Activated naive CD4-positive, alpha-beta T cell treated with Interleukin-2 at 50 U/mL for 16 hours (primary cell): ENCODE results near the gene RSPH9.

Source experiments
- DNase-seq: peaks from one replicate; pipeline ENCODE4 v3.0.0-alpha.2; 2020

Gene RSPH9

DNA sequence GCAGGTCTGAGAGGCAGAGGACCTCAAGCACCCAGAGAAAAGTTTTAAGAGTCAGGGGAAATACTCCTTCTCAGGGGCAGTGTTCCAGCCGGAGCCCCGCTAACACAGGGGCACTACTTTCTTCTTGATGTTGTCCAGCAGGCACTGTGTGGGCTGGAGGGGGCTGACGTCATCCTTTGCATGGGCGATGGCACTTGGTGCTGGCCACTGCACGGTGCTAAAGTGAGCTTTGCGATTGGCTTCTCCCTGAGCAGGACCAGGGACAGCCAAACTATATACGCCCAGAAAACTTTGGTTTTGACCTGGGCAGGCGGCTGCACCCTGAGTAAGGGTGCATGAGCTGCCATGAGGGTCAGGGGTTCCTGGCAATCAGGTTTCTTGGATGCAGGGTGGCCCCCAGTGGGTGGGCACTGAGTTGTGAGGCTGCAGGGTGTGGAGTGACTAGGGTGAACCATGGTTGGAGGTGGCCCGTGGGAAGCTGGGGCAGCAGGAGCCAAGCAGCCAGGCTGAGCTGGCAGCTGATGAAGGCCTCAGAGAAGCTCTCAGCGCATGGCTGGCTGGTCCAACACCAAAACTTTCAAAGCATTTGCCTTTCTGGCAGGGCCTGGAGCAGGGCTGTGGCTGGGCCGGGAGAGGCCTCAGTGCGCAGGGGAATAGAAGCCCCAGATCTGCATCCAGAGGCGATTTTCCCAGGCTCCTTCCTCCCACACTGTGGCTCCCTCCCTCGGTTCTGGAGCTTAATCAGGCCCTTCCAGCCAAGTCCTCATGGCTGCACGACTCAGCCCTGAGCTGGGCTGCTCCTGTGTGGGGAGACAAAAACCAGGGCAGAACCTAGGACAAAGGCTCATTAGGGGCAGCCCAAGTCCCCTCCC lies 24.4 kb downstream of the RSPH9 start:
- DNase-seq, result no peak

- DNase-seq, result peak; percentile 15
Measured at GRCh38 chr6:43669922-43670622, 25.2 kb downstream of the RSPH9 start.

GRCh38 chr6:43670623-43670986 lies 25.8 kb downstream of the RSPH9 start:
- DNase-seq, result no peak

- DNase-seq, result no peak
Measured at GRCh38 chr6:43671011-43671800, 26.4 kb downstream of the RSPH9 start.

DNA sequence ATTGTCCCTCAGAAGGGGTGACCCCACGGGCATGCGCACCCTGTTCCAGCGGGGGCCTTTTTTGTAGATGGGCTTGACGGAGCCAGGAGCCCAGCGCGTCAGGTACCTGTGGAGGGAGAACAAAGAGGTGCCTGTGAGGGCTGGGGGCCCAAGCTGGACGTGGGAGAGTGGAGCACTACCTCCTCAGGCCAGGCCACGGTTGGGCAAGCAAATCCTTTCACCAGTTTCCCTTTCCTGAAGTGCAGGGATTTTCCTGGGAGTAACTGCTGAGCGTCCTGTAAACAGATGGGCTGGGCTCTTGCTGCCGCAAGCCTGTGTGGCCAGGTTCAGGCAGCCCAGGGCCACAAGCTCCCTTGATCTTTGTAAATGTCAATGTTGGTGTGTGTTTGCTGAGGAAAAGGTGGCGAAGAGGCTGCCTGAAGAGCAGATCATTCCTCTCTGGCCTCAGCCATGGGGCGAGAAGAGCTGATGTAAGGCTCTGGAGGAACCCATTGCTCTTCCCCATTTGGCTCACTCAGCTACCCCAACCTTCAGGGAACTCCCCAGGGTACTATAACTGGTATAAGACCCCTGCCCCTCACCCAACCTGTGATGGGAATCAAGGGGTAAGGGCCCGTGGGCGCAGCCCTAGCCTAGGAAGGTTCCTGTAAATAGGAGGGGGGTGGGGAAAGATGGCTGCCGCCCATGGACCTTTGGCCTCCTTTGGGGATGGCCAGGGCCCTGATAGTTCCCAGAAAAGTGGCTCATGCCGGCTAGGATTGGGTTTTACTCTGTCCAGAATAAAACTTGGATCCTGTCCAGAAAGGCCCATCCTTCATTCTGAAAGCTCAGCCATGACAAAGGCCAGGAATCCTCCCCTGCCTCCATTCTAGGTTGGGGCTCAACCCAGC lies 27.2 kb downstream of the RSPH9 start:
- DNase-seq, result no peak

GRCh38 chr6:43673444-43674084 lies 28.7 kb downstream of the RSPH9 start:
- no peak for DNase-seq

GRCh38 chr6:43674291-43674690 lies 29.5 kb downstream of the RSPH9 start:
- no peak for DNase-seq

- no peak for DNase-seq
Measured at GRCh38 chr6:43674921-43675320, 30.1 kb downstream of the RSPH9 start.

- no peak for DNase-seq
Measured at GRCh38 chr6:43676962-43677606, 32.2 kb downstream of the RSPH9 start.

DNA sequence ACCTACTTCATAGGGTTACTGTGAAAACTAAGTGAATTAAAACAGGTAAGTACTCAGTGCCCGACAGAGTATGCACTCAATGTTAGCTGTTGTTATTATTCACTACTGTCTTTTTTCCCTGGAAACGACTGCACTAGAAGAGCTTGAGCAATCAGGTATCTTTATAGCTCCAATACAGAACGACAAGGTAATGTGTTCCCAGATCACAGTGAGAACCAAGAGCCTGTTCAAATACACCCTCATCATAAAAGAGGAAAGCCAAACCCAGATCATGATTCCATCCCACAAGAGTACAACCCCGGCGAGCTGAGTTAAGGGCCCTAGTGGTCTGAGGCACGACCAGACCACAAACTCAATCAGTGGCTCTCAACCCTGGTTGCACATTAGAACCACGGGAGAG lies 32.9 kb downstream of the RSPH9 start:
- no peak for DNase-seq

DNA sequence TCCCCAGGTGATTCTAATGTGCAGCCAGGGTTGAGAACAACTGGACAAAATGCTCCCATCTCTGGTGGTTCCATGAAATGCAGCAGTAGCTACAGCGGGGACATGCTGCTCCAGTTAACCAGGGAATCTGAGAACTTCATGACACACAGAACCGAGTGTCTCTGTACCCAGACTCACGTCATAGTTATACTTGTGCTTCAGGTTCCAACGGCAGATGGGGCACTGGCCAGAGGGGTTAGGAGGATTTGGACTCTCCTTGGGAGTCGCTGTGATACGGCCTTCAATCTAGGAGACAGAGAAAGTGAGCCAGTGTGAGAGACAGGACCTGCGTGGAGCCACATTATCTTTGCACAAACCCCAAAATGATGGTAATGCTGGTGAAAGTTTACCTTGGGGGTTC lies 33.5 kb downstream of the RSPH9 start:
- no peak for DNase-seq

- DNase-seq, result no peak
Measured at GRCh38 chr6:43679057-43679456, 34.2 kb downstream of the RSPH9 start.

GRCh38 chr6:43680308-43681200 lies 35.7 kb downstream of the RSPH9 start:
- no peak for DNase-seq

- DNase-seq, result no peak
Measured at GRCh38 chr6:43681303-43681702, 36.5 kb downstream of the RSPH9 start.

DNA sequence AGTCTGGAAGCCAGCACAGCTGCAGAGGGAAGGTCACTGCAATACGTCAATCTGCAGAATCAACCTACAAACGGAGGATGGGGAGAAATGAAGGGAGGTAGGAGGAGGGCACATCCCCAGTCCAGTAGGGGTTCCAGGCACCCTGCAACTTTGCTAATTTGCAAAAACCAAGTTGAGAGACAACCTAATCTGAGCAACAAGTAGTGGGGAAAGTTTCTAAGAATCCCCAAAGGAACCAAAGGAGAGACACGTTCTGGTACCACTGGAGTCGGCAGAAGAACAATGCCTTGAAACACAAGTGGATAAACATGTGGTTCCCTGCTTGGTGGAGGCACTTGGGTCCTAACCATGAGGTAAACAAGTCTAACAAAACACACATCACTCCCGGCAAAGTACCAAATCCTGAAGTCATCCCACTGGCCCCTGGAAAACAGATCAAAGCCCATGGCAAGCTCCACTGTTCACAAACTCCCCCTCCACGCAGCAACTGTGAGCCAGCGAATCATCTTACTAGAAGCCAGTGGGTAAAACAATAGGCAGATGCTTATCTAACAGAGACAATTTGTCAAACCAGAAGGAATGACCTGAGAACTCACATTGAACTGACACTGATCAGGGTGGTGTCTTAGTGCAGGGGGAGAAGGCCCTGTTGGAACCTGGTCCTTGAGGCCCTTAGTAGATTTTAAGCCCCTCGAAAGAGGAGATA lies 38.0 kb downstream of the RSPH9 start:
- DNase-seq, result no peak

- DNase-seq, result no peak
Measured at GRCh38 chr6:43683708-43684455, 39.0 kb downstream of the RSPH9 start.

GRCh38 chr6:43687079-43687436 lies 42.2 kb downstream of the RSPH9 start:
- DNase-seq, result no peak

DNA sequence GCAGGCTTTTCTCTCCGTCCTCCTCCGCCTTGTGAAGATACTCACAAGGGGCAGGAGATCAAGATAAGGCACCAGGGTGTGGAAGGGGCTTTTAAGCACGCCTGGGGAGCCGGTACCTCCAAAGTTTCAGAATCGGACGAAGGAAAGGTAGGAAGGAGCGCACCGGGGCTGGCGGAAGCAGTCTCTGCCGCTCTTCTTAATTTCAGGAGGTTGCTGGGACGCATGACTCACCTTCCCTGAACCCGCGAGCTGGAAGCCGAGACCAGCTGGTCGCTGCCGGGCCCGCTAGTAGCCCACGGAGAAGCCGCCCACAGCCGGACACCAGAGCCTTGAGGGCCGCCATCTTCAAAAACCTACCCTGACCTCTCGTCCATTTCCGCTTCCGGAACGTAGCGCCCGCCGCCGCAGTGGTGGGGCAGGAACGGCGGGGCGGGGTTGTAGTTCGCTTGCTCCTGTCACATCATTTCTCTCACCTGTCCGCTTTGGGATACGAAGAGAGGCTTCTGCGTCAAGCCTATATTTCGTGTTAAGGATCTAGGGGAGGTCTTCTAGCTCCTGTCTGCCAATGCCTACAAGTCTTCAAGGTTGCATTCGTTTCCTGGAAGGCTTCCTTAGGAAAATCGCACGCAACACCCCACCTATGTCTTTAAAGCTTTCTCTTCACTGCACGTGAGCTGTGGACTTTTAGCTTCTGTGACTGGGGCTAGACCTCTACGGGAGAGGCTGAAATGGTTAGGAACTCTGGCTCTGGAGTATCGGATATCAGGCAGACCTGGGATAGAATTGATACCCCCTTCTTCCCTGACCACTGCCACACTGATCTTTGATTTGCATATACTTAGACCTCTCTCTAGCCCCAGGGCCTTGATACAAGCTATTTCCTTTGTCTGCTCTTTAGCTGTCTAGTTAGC lies 42.9 kb downstream of the RSPH9 start, which contains the start of gene MRPS18A:
TSS of gene MRPS18A (minus strand) at position 355 of the 911 bp plus-strand sequence. CDS start at position 343, 12 bp downstream.
- peak; percentile 84 for DNase-seq
